ENCODE results near the gene KLHL40.

KLHL40 gene

GRCh38 chr3:42657675-42658074 is 27.7 kb upstream of the KLHL40 start:
- no peak for DNase-seq (ENCODE audit: low read depth)

- DNase-seq (ENCODE audit: low read depth), result no peak
These were observed 27.1 kb upstream of the KLHL40 start for GRCh38 chr3:42658091-42658770.

GRCh38 chr3:42658771-42659390 is 26.5 kb upstream of the KLHL40 start:
- DNase-seq (ENCODE audit: low read depth), result no peak

- no peak for DNase-seq (ENCODE audit: low read depth)
These were observed 25.7 kb upstream of the KLHL40 start for GRCh38 chr3:42659451-42660130.

GRCh38 chr3:42660131-42660715 is 25.1 kb upstream of the KLHL40 start:
- DNase-seq (ENCODE audit: low read depth), result no peak

GRCh38 chr3:42660898-42661297 is 24.4 kb upstream of the KLHL40 start:
- DNase-seq (ENCODE audit: low read depth), result no peak

- DNase-seq (ENCODE audit: low read depth), result no peak
These were observed 23.7 kb upstream of the KLHL40 start for GRCh38 chr3:42661593-42662022.

- no peak for DNase-seq (ENCODE audit: low read depth)
These were observed 23.1 kb upstream of the KLHL40 start for GRCh38 chr3:42662037-42662812.

- no peak for DNase-seq (ENCODE audit: low read depth)
These were observed 22.4 kb upstream of the KLHL40 start for GRCh38 chr3:42662813-42663535.

- no peak for DNase-seq (ENCODE audit: low read depth)
These were observed 21.5 kb upstream of the KLHL40 start for GRCh38 chr3:42663581-42664437.

- DNase-seq (ENCODE audit: low read depth), result no peak
These were observed 20.9 kb upstream of the KLHL40 start for GRCh38 chr3:42664438-42664803.

- DNase-seq (ENCODE audit: low read depth), result no peak
These were observed 20.1 kb upstream of the KLHL40 start for GRCh38 chr3:42665050-42665878.

GRCh38 chr3:42666022-42666421 is 19.3 kb upstream of the KLHL40 start:
- DNase-seq (ENCODE audit: low read depth), result no peak

GRCh38 chr3:42666577-42666998 is 18.7 kb upstream of the KLHL40 start:
- DNase-seq (ENCODE audit: low read depth), result no peak

GRCh38 chr3:42667096-42667522 is 18.2 kb upstream of the KLHL40 start:
- DNase-seq (ENCODE audit: low read depth), result no peak

- DNase-seq (ENCODE audit: low read depth), result no peak
These were observed 17.6 kb upstream of the KLHL40 start for GRCh38 chr3:42667523-42668412.

- DNase-seq (ENCODE audit: low read depth), result no peak
These were observed 16.9 kb upstream of the KLHL40 start for GRCh38 chr3:42668413-42668760.

GRCh38 chr3:42668793-42669217 is 16.5 kb upstream of the KLHL40 start:
- DNase-seq (ENCODE audit: low read depth), result no peak
